Lower leg skin (tissue), 3 donors: ENCODE results near the gene MUC5AC.

Experiments used
- CTCF ChIP-seq, 3 donors: fragments of 450-650 bp; IDR thresholded peaks; one replicate each; pipeline ENCODE4 v1.5.1; 2016; ENCODE audit warnings: antibody characterized with exemption in 3 of 3, mild to moderate bottlenecking in 3 of 3, moderate library complexity in 2 of 3
- POLR2A ChIP-seq, 2 donors: fragments of 450-650 bp; IDR thresholded peaks; one replicate each; pipeline ENCODE4 v1.6.1; 2016 to 2017; ENCODE audit warnings: antibody characterized with exemption in 2 of 2, mild to moderate bottlenecking in 1 of 2, moderate library complexity in 1 of 2

- TF ChIP-seq CTCF (IDR thresholded peaks at IDR 0.05) (no peak), POLR2A (IDR thresholded peaks at IDR 0.05) (no peak)
These were observed 47.6 kb upstream of the MUC5AC start for GRCh38 chr11:1109918-1110705.
